Omental fat pad (tissue), 4 donors: ENCODE data around the gene CREBL2. TPM values are rescaled to one million over a fixed set of nuclear protein-coding genes. Genes with fewer than 3 reads are reported as not detected.
"Not testable (repeated sequence)": the region's sequence is repeated elsewhere in the genome, so short reads cannot be mapped to it uniquely, and the experiment has no call there.

ENCODE experiments used
- ATAC-seq: fragments of 150-250 bp; one replicate; pipeline ENCODE4 v1.9.1; 2016; ENCODE audit warnings: mild to moderate bottlenecking, moderate library complexity; ENCODE audit not compliant: low FRiP score
- DNase-seq: peaks from one replicate; pipeline ENCODE4 v3.0.0-alpha.2; 2019; ENCODE audit warnings: low spot score
- CTCF ChIP-seq, 3 donors: fragments of 450-650 bp; IDR thresholded peaks; one replicate each; pipeline ENCODE4 v1.5.1; 2016 to 2017; ENCODE audit warnings: antibody characterized with exemption in 3 of 3, mild to moderate bottlenecking in 3 of 3, moderate library complexity in 2 of 3
- total RNA-seq, 4 donors: library from RNA; depleted of rRNA; stranded (reverse); fragments of >200 nt; gene quantifications; one replicate each; pipeline ENCODE4 v1.1.0, GENCODE V29; 2016

The CREBL2 gene
- total RNA-seq, 4 donors from 2014 or later = 53.0 to 73.9 (median 63.1) TPM

GRCh38 chr12:12587878-12588277 is 23.8 kb upstream of the CREBL2 start:
- no peak for TF ChIP-seq CTCF (IDR thresholded peaks at IDR 0.05)
- DNase-seq (no peak), ATAC-seq (no peak)

- DNase-seq = not testable (repeated sequence)
These were observed 23.2 kb upstream of the CREBL2 start for GRCh38 chr12:12588436-12588835.

GRCh38 chr12:12590961-12591360 is 20.7 kb upstream of the CREBL2 start:
- no peak for TF ChIP-seq CTCF (IDR thresholded peaks at IDR 0.05)
- no peak for ATAC-seq

More at GRCh38 chr12:12588436-12588835, 23.2 kb upstream of the CREBL2 start:
- ATAC-seq = not testable (repeated sequence)

GRCh38 chr12:12592930-12593329 is 18.7 kb upstream of the CREBL2 start:
- DNase-seq = no peak
- no peak for TF ChIP-seq CTCF (IDR thresholded peaks at IDR 0.05)
- ATAC-seq = no peak

More at GRCh38 chr12:12590961-12591360, 20.7 kb upstream of the CREBL2 start:
- DNase-seq = no peak

GRCh38 chr12:12595929-12596328 is 15.7 kb upstream of the CREBL2 start:
- DNase-seq, ATAC-seq: not testable (repeated sequence)

GRCh38 chr12:12596598-12596997 is 15.1 kb upstream of the CREBL2 start:
- not testable (repeated sequence) for DNase-seq, ATAC-seq

- no peak for ATAC-seq
- no peak for DNase-seq
- no peak for TF ChIP-seq CTCF (IDR thresholded peaks at IDR 0.05)
These were observed 12.8 kb upstream of the CREBL2 start for GRCh38 chr12:12598864-12599263.

GRCh38 chr12:12599750-12600643 is 11.7 kb upstream of the CREBL2 start:
- no peak for DNase-seq
- no peak for TF ChIP-seq CTCF (IDR thresholded peaks at IDR 0.05)
- ATAC-seq = no peak
